HL-60/S4 treated with phorbol 12-myristate 13-acetate at 8.2 ng/mL for 4 days and 3 days (cell line): ENCODE measurements around the gene CRACDL.

ENCODE experiments used
- in situ Hi-C: fragments of 300-500 bp; cut with MboI; formaldehyde crosslinking; loops from 2 replicates; pipeline ENCODE4 v1.15.0; 2022; ENCODE audit warnings: low sequenced_read_pairs

CRACDL gene

DNA sequence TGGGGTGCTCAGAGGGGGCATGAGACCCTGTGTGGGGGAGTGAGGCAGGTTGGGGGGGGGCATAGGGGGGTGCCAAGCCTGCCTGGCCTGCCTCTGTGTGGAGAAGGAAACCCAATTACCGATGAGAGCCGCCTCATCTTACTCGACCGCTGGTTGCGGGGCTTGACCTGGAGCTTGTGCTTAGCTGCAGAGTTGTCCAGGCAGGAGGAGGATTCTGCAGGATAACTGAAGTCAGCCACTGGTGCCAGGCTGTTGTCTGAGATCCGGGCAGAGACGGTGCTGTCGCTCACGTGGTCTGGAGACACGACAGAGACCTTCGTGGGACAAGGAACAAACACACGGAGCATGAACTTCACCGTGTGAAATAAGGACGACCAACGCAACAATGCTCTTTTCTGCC lies 109.2 kb downstream of the CRACDL start:
- in situ Hi-C loops: no loop called here

DNA sequence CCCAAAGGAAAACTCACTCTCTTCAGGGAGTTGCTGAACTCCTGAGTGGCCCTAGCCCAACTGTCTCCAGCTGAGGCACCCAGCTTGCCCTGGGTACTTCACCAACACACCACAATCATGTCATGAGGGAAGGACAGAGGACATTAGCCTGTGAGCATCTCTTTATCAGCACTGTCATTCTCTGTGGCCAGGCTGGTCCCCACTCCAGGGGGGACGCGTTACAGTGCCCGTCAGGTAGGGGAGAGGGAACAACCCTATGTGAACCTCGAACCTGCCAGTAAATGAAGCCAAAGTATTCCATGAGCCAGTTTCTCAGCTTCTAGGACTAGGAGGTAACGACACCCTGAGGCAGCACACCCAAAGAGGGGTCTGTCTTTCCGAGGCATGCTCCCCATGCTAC lies 110.2 kb downstream of the CRACDL start:
- in situ Hi-C loops: no loop called here

DNA sequence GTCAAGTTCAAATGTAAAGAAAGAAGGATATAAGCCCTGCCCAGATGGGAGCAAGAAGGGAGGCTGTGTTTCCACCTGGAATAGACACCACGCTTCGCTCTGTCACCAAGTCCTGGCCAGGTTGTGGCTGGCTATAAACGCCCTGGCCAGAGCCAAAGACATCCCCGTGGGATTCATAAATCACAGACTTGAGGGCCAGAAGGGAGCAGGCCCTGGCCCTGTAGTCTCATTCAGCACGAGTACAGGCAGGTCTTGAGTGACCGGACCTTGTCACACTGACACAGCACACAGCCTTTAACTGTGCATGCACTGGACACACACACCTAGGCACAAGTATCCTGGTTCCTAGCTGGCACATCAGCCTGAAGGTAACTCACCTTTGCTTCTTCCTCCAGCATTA lies 110.6 kb downstream of the CRACDL start:
- in situ Hi-C loops: no loop called here

DNA sequence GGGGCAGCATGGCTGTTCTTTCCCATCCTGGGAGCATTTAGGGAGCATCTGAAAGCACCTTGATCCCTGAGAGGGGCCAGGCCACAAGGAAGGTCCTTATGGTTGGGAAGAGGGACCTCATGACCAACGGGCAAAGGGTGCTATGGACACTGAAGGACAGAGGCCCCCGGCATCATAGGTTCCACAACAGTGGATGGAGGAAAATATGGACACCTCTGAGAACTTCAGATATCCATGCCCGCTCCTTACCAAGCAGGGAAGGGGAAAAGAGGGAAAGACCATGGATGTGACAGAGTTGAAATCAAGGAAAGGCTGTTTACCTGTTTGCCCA lies 111.0 kb downstream of the CRACDL start:
- in situ Hi-C loops: no loop called here

- in situ Hi-C loops: no loop called here
Measured at GRCh38 chr2:98824256-98825019, 111.6 kb downstream of the CRACDL start.

DNA sequence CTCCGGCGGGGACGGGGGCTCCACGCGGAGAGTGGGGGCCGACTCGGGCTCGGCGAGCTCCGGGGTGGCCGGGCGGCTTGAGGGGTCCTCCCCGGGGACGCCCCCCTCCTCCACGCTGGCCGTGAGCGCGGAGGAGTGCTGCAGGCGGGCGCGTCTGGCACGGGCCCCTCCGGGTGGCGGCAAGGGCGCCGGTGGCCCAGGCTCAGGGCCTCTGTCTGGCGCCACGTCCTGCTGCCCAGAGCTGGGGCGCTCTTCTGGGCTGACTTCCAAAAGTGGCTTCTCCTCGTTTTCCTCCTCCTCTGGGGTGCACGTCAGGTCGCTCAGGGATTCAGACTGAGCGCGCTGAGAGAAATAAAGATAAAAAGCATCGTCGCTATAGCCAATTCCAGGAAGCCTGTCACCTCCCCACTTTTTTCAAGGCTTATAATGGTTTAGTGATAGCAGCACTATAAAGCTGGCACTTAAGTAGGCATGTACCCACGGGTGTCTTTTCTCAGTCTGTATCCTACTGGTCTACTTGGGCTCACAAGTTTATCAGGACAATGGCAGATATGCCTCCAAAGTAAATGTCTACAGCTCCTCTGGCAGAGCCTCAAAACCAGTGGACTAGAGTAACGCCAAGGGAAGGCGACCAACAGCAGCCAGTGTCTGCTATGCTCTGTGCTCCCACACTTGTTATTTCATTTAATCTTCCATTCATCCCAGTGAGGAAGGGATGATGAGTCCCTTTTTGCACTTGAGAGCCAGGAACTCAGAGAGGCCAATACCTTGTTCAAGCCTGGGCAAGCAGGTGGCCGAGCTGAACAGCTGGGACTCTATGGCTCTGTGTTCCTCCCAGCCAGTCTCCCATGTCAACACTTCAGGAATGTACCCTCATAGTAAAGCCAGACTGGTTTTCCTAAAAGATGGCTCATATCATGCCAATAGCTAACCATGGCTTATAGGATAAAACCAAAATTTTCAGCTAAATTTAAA lies 112.5 kb downstream of the CRACDL start:
- in situ Hi-C loops: no loop called here

- in situ Hi-C loops: no loop called here
Measured at GRCh38 chr2:98822301-98823164, 113.5 kb downstream of the CRACDL start.

DNA sequence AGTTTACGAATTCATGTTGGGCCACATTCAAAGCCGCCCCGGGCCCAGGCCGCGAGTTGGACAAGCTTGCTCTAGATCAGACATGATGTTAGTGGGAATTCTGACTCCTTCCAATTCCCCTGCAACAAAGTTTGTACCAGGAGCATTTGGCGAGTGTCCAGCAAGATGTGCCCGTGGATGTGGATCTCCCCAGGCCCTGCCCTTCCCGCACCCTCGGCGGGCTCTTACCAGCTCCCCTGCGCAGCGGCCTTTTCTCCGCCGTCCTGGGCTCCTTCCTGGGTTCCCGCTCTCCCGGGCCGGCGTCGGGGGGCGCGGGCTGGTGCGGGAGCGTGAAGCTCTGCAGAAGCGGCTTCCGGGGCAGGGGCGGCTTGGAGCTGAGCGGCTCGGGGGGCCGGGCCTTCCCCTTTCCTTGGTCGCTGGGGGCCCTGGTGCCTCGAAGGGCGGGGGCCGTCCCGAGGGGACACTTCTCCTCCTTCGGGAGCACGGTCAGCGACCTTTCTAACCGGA lies 114.3 kb downstream of the CRACDL start:
- in situ Hi-C loops: no loop called here

DNA sequence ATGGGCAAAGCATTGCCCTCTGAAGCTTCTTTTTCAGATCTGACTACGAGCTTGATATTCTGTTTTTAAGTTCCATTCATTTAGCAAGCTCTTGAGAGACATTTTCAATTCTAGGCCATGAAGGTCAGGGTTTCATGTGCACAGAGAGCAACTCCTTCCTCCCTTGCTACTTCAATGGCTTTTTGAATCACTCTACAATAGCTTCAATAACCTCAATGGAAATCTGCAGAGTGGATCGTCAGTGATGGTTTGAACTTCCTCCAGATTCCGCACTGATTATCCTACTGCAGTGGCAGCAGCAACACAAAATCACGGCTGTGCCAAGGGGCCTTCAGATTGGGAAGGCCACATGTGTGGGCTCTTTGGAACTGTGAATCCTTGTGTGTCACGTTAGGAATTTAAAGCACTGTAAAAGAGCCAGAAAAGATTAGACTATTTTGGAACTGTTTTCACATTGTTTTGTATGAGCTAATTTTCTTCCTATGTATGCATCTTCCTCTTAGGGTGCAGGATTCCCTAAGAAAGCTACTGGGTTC lies 116.7 kb downstream of the CRACDL start:
- in situ Hi-C loops: no loop called here

- in situ Hi-C loops: no loop called here
Measured at GRCh38 chr2:98818164-98818563, 117.9 kb downstream of the CRACDL start.

DNA sequence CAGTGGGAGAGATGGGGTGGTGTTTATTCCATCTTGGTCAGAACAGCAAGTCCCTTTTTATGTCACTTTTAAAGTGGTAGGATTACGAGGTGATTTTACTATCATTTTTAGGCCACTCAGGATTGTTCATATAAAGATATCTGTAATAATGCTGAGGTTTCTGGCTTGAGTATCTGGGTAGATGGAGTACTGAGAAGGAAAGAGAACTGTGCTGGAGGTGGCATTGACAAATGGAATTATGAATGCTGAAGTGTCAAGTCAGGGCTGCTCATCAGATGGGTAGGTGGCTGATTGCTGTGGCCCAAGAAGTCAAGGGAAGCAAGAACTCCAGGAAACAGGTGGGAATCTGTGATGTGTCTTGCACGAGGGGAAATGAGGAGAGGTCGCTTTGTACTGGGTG lies 119.7 kb downstream of the CRACDL start:
- in situ Hi-C loops: no loop called here

GRCh38 chr2:98815795-98816194 lies 120.2 kb downstream of the CRACDL start:
- in situ Hi-C loops: no loop called here

DNA sequence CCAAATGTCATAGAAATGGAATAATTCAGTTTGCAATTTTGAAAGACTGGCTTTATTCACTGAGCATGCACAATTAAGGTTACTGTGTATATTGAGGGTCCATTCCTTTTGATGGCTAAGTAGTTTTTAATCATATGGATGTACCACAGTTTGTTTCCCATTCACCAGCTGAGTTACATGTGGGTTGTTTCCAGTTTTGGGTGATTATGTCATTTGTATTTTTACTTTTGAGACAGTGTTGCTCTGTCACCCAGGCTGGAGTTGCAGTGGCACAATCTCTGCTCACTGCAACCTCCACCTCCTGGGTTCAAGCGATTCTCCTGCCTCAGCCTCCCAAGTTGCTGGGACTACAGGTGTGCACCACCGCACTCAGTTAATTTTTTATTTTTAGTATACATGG lies 124.3 kb downstream of the CRACDL start:
- in situ Hi-C loops: no loop called here

- in situ Hi-C loops: no loop called here
Measured at GRCh38 chr2:98810588-98810928, 125.5 kb downstream of the CRACDL start.

GRCh38 chr2:98809878-98810587 lies 126.0 kb downstream of the CRACDL start:
- in situ Hi-C loops: no loop called here

GRCh38 chr2:98809116-98809515 lies 126.9 kb downstream of the CRACDL start:
- in situ Hi-C loops: no loop called here

DNA sequence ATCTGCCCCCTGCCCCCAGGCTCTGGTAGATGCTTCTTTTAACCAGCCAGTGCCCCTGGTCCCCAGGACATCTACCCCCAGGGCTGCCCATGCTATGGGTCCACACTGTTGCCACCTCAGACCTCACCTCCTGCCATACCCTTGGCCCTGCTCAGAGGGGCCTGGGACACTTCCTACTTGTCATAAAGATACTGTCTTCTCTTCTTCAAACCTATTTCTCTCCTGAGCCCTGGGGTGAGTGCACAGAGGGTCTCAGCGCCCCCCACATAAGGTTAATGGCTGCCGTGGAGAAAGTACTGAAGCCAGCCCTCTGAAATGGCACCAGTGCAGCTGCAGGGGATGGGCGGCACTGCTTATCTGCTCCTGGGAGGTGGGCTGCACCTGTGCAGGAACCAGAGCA lies 127.5 kb downstream of the CRACDL start:
- in situ Hi-C loops: no loop called here

DNA sequence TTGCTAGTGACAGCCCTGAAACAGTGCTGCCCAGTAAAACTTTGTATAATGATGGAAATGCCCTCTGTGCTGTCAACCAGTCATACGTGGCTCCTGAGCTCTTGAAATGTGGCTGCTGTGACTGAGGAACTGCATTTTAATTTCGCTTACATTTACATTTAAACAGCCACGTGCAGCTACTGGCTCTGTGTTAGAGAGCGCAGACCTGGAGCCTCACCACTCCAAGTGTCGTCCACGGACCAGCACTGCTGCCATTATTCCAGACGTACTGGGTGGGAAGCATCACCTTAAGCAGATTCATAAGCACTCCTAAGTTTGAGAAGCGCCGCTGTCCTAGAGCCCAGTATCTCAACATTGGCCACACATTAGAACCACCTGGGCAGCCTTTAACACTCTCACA lies 128.1 kb downstream of the CRACDL start:
- in situ Hi-C loops: no loop called here

- in situ Hi-C loops: no loop called here
Measured at GRCh38 chr2:98807221-98807620, 128.8 kb downstream of the CRACDL start.

DNA sequence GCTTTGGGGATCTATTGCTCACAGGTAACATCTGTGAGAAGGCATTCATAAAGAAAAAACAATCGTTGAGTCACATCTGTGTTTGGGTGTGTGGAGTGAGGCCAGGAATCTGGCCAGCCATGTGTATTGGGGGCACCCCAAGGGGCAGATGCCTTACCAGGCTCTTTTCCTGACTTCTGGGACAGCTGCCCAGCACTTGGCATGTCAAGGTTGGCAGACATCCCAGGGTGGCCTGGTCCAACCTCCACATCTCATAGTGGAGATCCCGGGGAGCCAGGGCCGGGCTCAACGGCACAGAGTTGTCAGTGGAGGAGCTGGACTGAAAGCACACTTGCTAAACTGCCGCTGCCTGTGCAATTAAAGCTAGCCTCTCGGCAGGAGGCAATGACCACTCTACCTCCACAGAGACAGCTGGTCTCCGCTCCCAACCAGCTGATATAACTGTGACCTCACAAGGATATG lies 129.8 kb downstream of the CRACDL start:
- in situ Hi-C loops: no loop called here
